GM12878 (cell line): ENCODE measurements around the gene PAXX. TPM values are rescaled to one million over a fixed set of nuclear protein-coding genes. Genes with fewer than 3 reads are reported as not detected.

Source experiments
- ATAC-seq: fragments of 200-7000 bp; cut with Tn5 transposase; 3 replicates; pipeline ENCODE4 v1.9.1; 2020; ENCODE audit warnings: mild to moderate bottlenecking, moderate library complexity
- BruUV-seq: library from RNA; stranded (reverse); fragments of 400-500 nt; replicated peaks from 2 replicates; lab custom pipeline; 2021; lab: Mats Ljungman, UMichigan
- CTCF ChIA-PET: fragments of 300-600 bp; sonication (Branson Sonifier 250); formaldehyde crosslinking; extraction: SDS; loops from one replicate; lab custom pipeline; 2021; ENCODE audit warnings: inconsistent platforms; lab: Yijun Ruan, JAX
- POLR2A ChIA-PET: fragments of 350-600 bp; formaldehyde crosslinking; extraction: SDS; loops from one replicate; lab custom pipeline; 2021; ENCODE audit warnings: inconsistent platforms; lab: Charles Lee
- RAD21 ChIA-PET: fragments of 300-600 bp; sonication (Branson Sonifier 250); formaldehyde crosslinking; loops from one replicate; lab custom pipeline; 2023; ENCODE audit warnings: antibody characterized with exemption; ENCODE audit not compliant: unreplicated experiment; lab: Charles Lee
- SMC1A ChIA-PET: fragments of 300-600 bp; sonication (Branson Sonifier 250); formaldehyde crosslinking; loops from one replicate; lab custom pipeline; 2023; ENCODE audit not compliant: unreplicated experiment, uncharacterized antibody; lab: Charles Lee
- DNase-seq: peaks from one replicate; pipeline ENCODE4 v3.0.0-alpha.2; 2011; ENCODE audit warnings: low read depth, low spot score
- FAIRE-seq: peaks from 3 replicates; lab custom pipeline; 2011; peaks lifted over from hg19 to GRCh38; lab: Jason Lieb, UNC
- H2AFZ ChIP-seq: 2 replicates; pipeline ENCODE4 v1.6.0; 2011; ENCODE audit warnings: low read depth, low read length, control low read depth; ENCODE audit not compliant: control insufficient read depth
- H3K27ac ChIP-seq: 2 replicates; pipeline ENCODE4 v1.5.1; 2011; ENCODE audit warnings: control low read depth; ENCODE audit not compliant: control insufficient read depth, insufficient read depth
- H3K27me3 ChIP-seq, 2 experiments: replicated peaks in 1 of 2; 2 replicates each; pipeline versions ENCODE4 v1.6.0 to v1.6.1; 2011; ENCODE audit warnings: low read length in 1 of 2; ENCODE audit not compliant: control insufficient read depth in 2 of 2, insufficient read depth in 2 of 2
- H3K36me3 ChIP-seq, 2 experiments: 2 replicates each; pipeline ENCODE4 v1.5.1; 2011; ENCODE audit warnings: low read length in 1 of 2; ENCODE audit not compliant: control insufficient read depth in 2 of 2, insufficient read depth in 2 of 2
- H3K4me1 ChIP-seq: 2 replicates; pipeline ENCODE4 v1.6.1; 2011; ENCODE audit warnings: mild to moderate bottlenecking, low read length, moderate library complexity, mixed read lengths; ENCODE audit not compliant: control insufficient read depth, insufficient read depth
- H3K4me2 ChIP-seq: 2 replicates; pipeline ENCODE4 v1.6.0; 2011; ENCODE audit warnings: control low read depth; ENCODE audit not compliant: control insufficient read depth, insufficient read depth
- H3K4me3 ChIP-seq: fragments of 200-600 bp; sonication (generic); 2 replicates; pipeline ENCODE4 v1.5.1; 2016
- H3K79me2 ChIP-seq: 2 replicates; pipeline ENCODE4 v1.6.0; 2011; ENCODE audit warnings: low read length; ENCODE audit not compliant: control insufficient read depth, insufficient read depth
- H3K9ac ChIP-seq: 2 replicates; pipeline ENCODE4 v1.8.0; 2011; ENCODE audit warnings: low read length, control low read depth, mixed read lengths; ENCODE audit not compliant: control insufficient read depth, insufficient read depth
- H3K9me3 ChIP-seq: replicated peaks from 3 replicates; pipeline ENCODE4 v1.5.1; 2011; ENCODE audit warnings: mild to moderate bottlenecking, low read length; ENCODE audit not compliant: control insufficient read depth, insufficient read depth
- H4K20me1 ChIP-seq: 2 replicates; pipeline ENCODE4 v1.6.0; 2011; ENCODE audit not compliant: control insufficient read depth, insufficient read depth
- BACH1 ChIP-seq: fragments of 450-650 bp; IDR thresholded peaks from 2 replicates; pipeline ENCODE4 v1.6.1; 2017; ENCODE audit warnings: mild to moderate bottlenecking, borderline replicate concordance
- EGR1 ChIP-seq, 2 experiments: IDR thresholded peaks; 1 replicate in 1 of 2; 2 replicates in 1 of 2; pipeline ENCODE4 v1.6.1; 2011 to 2012; ENCODE audit warnings: low read depth in 2 of 2, low read length in 2 of 2, borderline replicate concordance in 1 of 2, mild to moderate bottlenecking in 1 of 2, moderate library complexity in 1 of 2
- FOXK2 ChIP-seq: fragments of 450-650 bp; IDR thresholded peaks from 2 replicates; pipeline ENCODE4 v1.6.1; 2017; ENCODE audit warnings: mild to moderate bottlenecking, moderate library complexity
- KDM1A ChIP-seq: fragments of 200-600 bp; sonication (generic); IDR thresholded peaks from 2 replicates; pipeline ENCODE4 v1.6.1; 2016; ENCODE audit warnings: borderline replicate concordance
- MEF2A ChIP-seq: IDR thresholded peaks from 2 replicates; pipeline ENCODE4 v1.6.1; 2011; ENCODE audit warnings: low read depth, mild to moderate bottlenecking, low read length, moderate library complexity; ENCODE audit not compliant: insufficient read depth
- NBN ChIP-seq: fragments of 450-650 bp; IDR thresholded peaks from 2 replicates; pipeline ENCODE4 v1.6.1; 2016
- RAD51 ChIP-seq: fragments of 450-650 bp; IDR thresholded peaks from 2 replicates; pipeline ENCODE4 v1.6.1; 2016; ENCODE audit warnings: moderate library complexity, mild to moderate bottlenecking, inconsistent platforms
- RELB ChIP-seq: fragments of 450-650 bp; IDR thresholded peaks from 2 replicates; pipeline ENCODE4 v1.6.1; 2017; ENCODE audit warnings: low read depth, mild to moderate bottlenecking, moderate library complexity
- RFX5 ChIP-seq: IDR thresholded peaks from 2 replicates; pipeline ENCODE4 v1.6.1; 2011; ENCODE audit warnings: low read depth, low read length, improper control_type of control experiment
- SP1 ChIP-seq: IDR thresholded peaks from one replicate; pipeline ENCODE4 v1.6.1; 2011; ENCODE audit warnings: low read depth, low read length
- ZNF622 ChIP-seq: fragments of 450-650 bp; IDR thresholded peaks from 2 replicates; pipeline ENCODE4 v1.6.1; 2017; ENCODE audit warnings: mild to moderate bottlenecking, inconsistent platforms
- WGBS: methylation state at CpG from one replicate; pipeline ENCODE4 v1.1.6; 2016; ENCODE audit warnings: low lambda C conversion rate; ENCODE audit not compliant: insufficient replicate concordance, insufficient coverage; ENCODE audit errors: missing lambda C conversion rate; 5-methylcytosine and 5-hydroxymethylcytosine counted together
- in situ Hi-C: fragments of 300-500 bp; cut with MboI; formaldehyde crosslinking; loops from 9 replicates; pipeline ENCODE4 v1.14.3; 2018; ENCODE audit warnings: mixed read lengths
- intact Hi-C: fragments of 100-400 bp; cut with micrococcal nuclease; formaldehyde crosslinking; loops from one replicate; pipeline ENCODE4 v1.14.2; 2022; ENCODE audit not compliant: unreplicated experiment
- polyA plus RNA-seq, 11 experiments: library from polyadenylated mRNA; depleted of rRNA in 4 of 11; unstranded in 6 of 11; stranded (reverse) in 5 of 11; fragments of >200 nt; fragmentation: Nextera tagmentation in 4 of 11; fragmentation: Illumina TruSeq in 1 of 11; extraction: Ambion mirVana in 4 of 11; extraction: Trizol in 1 of 11; gene quantifications; 1 replicate in 1 of 11; 2 replicates in 10 of 11; pipeline versions ENCODE4 v1.2.1 to v1.2.3, GENCODE V29; 2011 to 2016; ENCODE audit warnings: inconsistent platforms in 2 of 11, missing spikeins in 2 of 11, low read depth in 1 of 11
- total RNA-seq, 4 experiments: library from RNA; depleted of rRNA in 3 of 4; stranded (reverse); fragments of >200 nt in 3 of 4; fragmentation: Illumina TruSeq in 1 of 4; extraction: Trizol in 1 of 4; gene quantifications; 2 replicates each; pipeline versions ENCODE4 v1.2.1 to v1.2.3, GENCODE V29; 2013 to 2021

PAXX gene
- total and polyA plus RNA-seq, 10 of the 15 experiments (the other 5 are each of a cell fraction or from before 2014, with no cell fraction given) = 0.18 to 60.6 (median 29.5) TPM

GRCh38 chr9:137021979-137022661, 29.9 kb downstream of the PAXX start:
- Histone ChIP-seq H3K4me1 (no peaks in the 10 kb centered on the region), H3K36me3 (no peaks in the 10 kb centered on the region), H3K4me3 (no peak overlapping the region), H3K27me3 (no peaks in the 10 kb centered on the region), H3K9ac (no peak overlapping the region), H3K27ac (no peak overlapping the region), H2AFZ (no peak overlapping the region), H3K4me2 (no peak overlapping the region), H3K9me3 (no peaks in the 10 kb centered on the region; the same call in 2 of the 3 replicates), H4K20me1 (no peaks in the 10 kb centered on the region), H3K79me2 (no peaks in the 10 kb centered on the region)
- ATAC-seq (peak; percentile 76), DNase-seq (no peak), FAIRE-seq (peak; percentile 89)
- BruUV-seq = no TSS peak
- ChIA-PET CTCF (interaction anchor here (1.1 to 1.4 kb wide), 2 partner anchors 42 to 103 kb away, joined by 3 read pairs; no protein-coding TSS in a partner anchor), SMC1A (no interaction called here), RAD21 (no interaction called here), POLR2A (interaction anchor here (1.0 kb wide), 1 partner anchor 211 kb away, joined by 4 read pairs; no protein-coding TSS in a partner anchor)
- in situ Hi-C loops = no loop called here
- intact Hi-C loops = no loop called here
- TF ChIP-seq KDM1A = no peak
- TF ChIP-seq FOXK2 = no peak
- no peak for TF ChIP-seq BACH1
- peak; percentile 55 for TF ChIP-seq SP1
- TF ChIP-seq NBN = no peak
- no peak for TF ChIP-seq RAD51
- TF ChIP-seq RFX5 = no peak
- TF ChIP-seq MEF2A = no peak
- TF ChIP-seq EGR1 (IDR thresholded peaks at IDR 0.05; ENCODE audit: borderline replicate concordance in 1 of 2, low read depth in 2 of 2, low read length in 2 of 2) = peak in 1 of 2 experiments; percentile 34; a peak in 1 of 3 replicates
- TF ChIP-seq ZNF622 = no peak
- no peak for TF ChIP-seq RELB
- 56% methylated on average over 24 of the region's 30 CpGs for WGBS
